WTC11 (cell line): Measurements from ENCODE around the gene PLPP2.
"Not testable (repeated sequence)": the region's sequence is repeated elsewhere in the genome, so short reads cannot be mapped to it uniquely, and the experiment has no call there.

Experiments used
- ELF4 ChIP-seq: sonication (generic); formaldehyde crosslinking; IDR thresholded peaks from 2 replicates; pipeline ENCODE4 v1.8.1; 2022; ENCODE audit warnings: low read depth, mild to moderate bottlenecking, moderate library complexity, missing genetic modification reagents
- ESRRA ChIP-seq: sonication (generic); formaldehyde crosslinking; IDR thresholded peaks from 2 replicates; pipeline ENCODE4 v1.8.1; 2022; ENCODE audit warnings: mild to moderate bottlenecking, missing genetic modification reagents, borderline replicate concordance
- GRHL2 ChIP-seq: fragments of 250-450 bp; sonication (Bioruptor Pico); IDR thresholded peaks from 2 replicates; pipeline ENCODE4 v1.8.0; 2022; ENCODE audit warnings: mild to moderate bottlenecking, moderate library complexity; ENCODE audit not compliant: insufficient replicate concordance, severe bottlenecking
- JUN ChIP-seq: sonication (generic); formaldehyde crosslinking; IDR thresholded peaks from 2 replicates; pipeline ENCODE4 v1.8.0; 2023; ENCODE audit warnings: mild to moderate bottlenecking, missing genetic modification reagents
- SP1 ChIP-seq: sonication (generic); formaldehyde crosslinking; conservative IDR thresholded peaks from 2 replicates; pipeline ENCODE4 v1.8.1; 2022; ENCODE audit warnings: missing genetic modification reagents
- TEAD4 ChIP-seq: sonication (generic); formaldehyde crosslinking; IDR thresholded peaks from 2 replicates; pipeline ENCODE4 v1.8.0; 2022; ENCODE audit warnings: mild to moderate bottlenecking, missing genetic modification reagents
- ZNF232 ChIP-seq: sonication (generic); formaldehyde crosslinking; IDR thresholded peaks from 2 replicates; pipeline ENCODE4 v1.8.0; 2022; ENCODE audit warnings: mild to moderate bottlenecking, missing genetic modification reagents
- TF ChIP-seq, protein P1 (sequence below): sonication (generic); formaldehyde crosslinking; IDR thresholded peaks from 2 replicates; pipeline ENCODE4 v1.8.0; 2023; ENCODE audit warnings: missing genetic modification reagents, mild to moderate bottlenecking, borderline replicate concordance
- TF ChIP-seq, protein P2 (sequence below): sonication (generic); formaldehyde crosslinking; IDR thresholded peaks from 2 replicates; pipeline ENCODE4 v1.8.1; 2023; ENCODE audit warnings: mild to moderate bottlenecking, missing genetic modification reagents, moderate library complexity
- TF ChIP-seq, protein P3 (sequence below): fragments of 200-600 bp; IDR thresholded peaks from 2 replicates; pipeline ENCODE4 v1.8.0; 2022; ENCODE audit warnings: antibody characterized with exemption
- TF ChIP-seq, protein P4 (sequence below): sonication (generic); formaldehyde crosslinking; IDR thresholded peaks from 2 replicates; pipeline ENCODE4 v1.8.0; 2023; ENCODE audit warnings: missing genetic modification reagents

DNA sequence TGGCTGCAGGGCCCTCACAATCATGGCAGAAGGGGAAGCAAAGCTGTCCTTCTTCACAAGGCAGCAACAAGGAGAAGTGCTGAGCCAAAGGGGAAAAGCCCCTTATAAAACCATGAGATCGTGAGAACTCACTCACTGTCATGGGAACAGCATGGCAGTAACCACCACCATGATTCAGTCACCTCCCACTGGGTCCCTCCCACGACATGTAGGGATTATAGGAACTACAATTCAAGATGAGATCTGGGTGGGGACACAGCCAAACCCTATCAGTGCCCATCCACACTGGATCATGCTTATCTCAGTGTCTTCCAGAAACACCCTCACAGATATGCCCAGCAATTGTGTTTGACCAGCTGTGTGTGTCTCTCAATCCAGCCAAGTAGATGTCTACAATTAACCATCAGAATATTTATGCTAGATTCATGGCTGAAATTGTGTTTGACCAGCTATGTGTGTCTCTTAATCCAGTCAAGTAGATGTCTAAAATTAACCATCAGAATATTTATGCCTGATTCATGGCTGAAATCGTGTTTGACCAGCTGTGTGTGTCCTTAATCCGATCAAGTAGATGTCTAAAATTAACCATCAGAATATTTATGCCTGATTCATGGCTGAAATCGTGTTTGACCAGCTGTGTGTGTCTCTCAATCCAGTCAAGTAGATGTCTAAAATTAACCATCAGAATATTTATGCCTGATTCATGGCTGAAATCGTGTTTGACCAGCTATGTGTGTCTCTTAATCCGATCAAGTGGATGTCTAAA is 38.6 kb downstream of the PLPP2 start:
- not testable (repeated sequence) for TF ChIP-seq ESRRA; JUN; ELF4 (CRISPR knock-in tag); SP1 (CRISPR knock-in tag); ZNF232 (CRISPR knock-in tag); TEAD4 (CRISPR knock-in tag); GRHL2
- TF ChIP-seq, protein P1, sequence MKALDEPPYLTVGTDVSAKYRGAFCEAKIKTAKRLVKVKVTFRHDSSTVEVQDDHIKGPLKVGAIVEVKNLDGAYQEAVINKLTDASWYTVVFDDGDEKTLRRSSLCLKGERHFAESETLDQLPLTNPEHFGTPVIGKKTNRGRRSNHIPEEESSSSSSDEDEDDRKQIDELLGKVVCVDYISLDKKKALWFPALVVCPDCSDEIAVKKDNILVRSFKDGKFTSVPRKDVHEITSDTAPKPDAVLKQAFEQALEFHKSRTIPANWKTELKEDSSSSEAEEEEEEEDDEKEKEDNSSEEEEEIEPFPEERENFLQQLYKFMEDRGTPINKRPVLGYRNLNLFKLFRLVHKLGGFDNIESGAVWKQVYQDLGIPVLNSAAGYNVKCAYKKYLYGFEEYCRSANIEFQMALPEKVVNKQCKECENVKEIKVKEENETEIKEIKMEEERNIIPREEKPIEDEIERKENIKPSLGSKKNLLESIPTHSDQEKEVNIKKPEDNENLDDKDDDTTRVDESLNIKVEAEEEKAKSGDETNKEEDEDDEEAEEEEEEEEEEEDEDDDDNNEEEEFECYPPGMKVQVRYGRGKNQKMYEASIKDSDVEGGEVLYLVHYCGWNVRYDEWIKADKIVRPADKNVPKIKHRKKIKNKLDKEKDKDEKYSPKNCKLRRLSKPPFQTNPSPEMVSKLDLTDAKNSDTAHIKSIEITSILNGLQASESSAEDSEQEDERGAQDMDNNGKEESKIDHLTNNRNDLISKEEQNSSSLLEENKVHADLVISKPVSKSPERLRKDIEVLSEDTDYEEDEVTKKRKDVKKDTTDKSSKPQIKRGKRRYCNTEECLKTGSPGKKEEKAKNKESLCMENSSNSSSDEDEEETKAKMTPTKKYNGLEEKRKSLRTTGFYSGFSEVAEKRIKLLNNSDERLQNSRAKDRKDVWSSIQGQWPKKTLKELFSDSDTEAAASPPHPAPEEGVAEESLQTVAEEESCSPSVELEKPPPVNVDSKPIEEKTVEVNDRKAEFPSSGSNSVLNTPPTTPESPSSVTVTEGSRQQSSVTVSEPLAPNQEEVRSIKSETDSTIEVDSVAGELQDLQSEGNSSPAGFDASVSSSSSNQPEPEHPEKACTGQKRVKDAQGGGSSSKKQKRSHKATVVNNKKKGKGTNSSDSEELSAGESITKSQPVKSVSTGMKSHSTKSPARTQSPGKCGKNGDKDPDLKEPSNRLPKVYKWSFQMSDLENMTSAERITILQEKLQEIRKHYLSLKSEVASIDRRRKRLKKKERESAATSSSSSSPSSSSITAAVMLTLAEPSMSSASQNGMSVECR = not testable (repeated sequence)
- TF ChIP-seq, protein P2, sequence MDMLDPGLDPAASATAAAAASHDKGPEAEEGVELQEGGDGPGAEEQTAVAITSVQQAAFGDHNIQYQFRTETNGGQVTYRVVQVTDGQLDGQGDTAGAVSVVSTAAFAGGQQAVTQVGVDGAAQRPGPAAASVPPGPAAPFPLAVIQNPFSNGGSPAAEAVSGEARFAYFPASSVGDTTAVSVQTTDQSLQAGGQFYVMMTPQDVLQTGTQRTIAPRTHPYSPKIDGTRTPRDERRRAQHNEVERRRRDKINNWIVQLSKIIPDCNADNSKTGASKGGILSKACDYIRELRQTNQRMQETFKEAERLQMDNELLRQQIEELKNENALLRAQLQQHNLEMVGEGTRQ = not testable (repeated sequence)
- TF ChIP-seq, protein P3, sequence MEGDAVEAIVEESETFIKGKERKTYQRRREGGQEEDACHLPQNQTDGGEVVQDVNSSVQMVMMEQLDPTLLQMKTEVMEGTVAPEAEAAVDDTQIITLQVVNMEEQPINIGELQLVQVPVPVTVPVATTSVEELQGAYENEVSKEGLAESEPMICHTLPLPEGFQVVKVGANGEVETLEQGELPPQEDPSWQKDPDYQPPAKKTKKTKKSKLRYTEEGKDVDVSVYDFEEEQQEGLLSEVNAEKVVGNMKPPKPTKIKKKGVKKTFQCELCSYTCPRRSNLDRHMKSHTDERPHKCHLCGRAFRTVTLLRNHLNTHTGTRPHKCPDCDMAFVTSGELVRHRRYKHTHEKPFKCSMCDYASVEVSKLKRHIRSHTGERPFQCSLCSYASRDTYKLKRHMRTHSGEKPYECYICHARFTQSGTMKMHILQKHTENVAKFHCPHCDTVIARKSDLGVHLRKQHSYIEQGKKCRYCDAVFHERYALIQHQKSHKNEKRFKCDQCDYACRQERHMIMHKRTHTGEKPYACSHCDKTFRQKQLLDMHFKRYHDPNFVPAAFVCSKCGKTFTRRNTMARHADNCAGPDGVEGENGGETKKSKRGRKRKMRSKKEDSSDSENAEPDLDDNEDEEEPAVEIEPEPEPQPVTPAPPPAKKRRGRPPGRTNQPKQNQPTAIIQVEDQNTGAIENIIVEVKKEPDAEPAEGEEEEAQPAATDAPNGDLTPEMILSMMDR = not testable (repeated sequence)
- TF ChIP-seq, protein P4, sequence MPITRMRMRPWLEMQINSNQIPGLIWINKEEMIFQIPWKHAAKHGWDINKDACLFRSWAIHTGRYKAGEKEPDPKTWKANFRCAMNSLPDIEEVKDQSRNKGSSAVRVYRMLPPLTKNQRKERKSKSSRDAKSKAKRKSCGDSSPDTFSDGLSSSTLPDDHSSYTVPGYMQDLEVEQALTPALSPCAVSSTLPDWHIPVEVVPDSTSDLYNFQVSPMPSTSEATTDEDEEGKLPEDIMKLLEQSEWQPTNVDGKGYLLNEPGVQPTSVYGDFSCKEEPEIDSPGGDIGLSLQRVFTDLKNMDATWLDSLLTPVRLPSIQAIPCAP (CRISPR knock-in tag) = not testable (repeated sequence)
